CD4-positive, alpha-beta T cell (primary cell): ENCODE measurements around the gene IRS1. TPM values are rescaled to one million over a fixed set of nuclear protein-coding genes. Genes with fewer than 3 reads are reported as not detected.

ENCODE experiments used
- ATAC-seq: fragments of 200-7000 bp; cut with Tn5 transposase; one replicate; pipeline ENCODE4 v1.10.0; 2022; ENCODE audit warnings: mild to moderate bottlenecking; ENCODE audit not compliant: poor library complexity
- CTCF ChIA-PET: fragments of 350-600 bp; sonication (Branson Sonifier 250); formaldehyde crosslinking; loops from one replicate; lab custom pipeline; 2021; ENCODE audit warnings: antibody characterized with exemption, inconsistent platforms; lab: Charles Lee
- POLR2A ChIA-PET: fragments of 350-600 bp; sonication (Branson Sonifier 250); formaldehyde crosslinking; loops from one replicate; lab custom pipeline; 2021; ENCODE audit warnings: antibody characterized with exemption, inconsistent platforms; lab: Charles Lee
- DNase-seq, 14 experiments: peaks; one replicate each; pipeline ENCODE4 v3.0.0-alpha.2; 2013 to 2020; ENCODE audit warnings: mixed read lengths in 2 of 14
- H3K27ac ChIP-seq, 2 donors: one replicate each; pipeline versions ENCODE4 v1.5.1 to v1.7.0; 2013; ENCODE audit warnings: low read length in 2 of 2, low read depth in 1 of 2, mild to moderate bottlenecking in 1 of 2
- H3K27me3 ChIP-seq, 2 experiments: 1 replicate in 1 of 2; 2 replicates in 1 of 2; pipeline versions ENCODE4 v1.6.1 to v1.7.0; 2013; ENCODE audit warnings: low read length in 2 of 2, control low read depth in 1 of 2, mild to moderate bottlenecking in 1 of 2, moderate library complexity in 1 of 2; ENCODE audit not compliant: insufficient read depth in 2 of 2, control insufficient read depth in 1 of 2
- H3K36me3 ChIP-seq: one replicate; pipeline ENCODE4 v1.6.1; 2013; ENCODE audit warnings: low read length, control low read depth; ENCODE audit not compliant: insufficient read depth
- H3K4me1 ChIP-seq: one replicate; pipeline ENCODE4 v1.6.1; 2013; ENCODE audit warnings: low read length, control low read depth; ENCODE audit not compliant: insufficient read depth
- H3K4me3 ChIP-seq: one replicate; pipeline ENCODE4 v1.5.1; 2013; ENCODE audit warnings: mild to moderate bottlenecking, low read length, moderate library complexity
- H3K9me3 ChIP-seq, 2 experiments: 1 replicate in 1 of 2; 2 replicates in 1 of 2; pipeline versions ENCODE4 v1.6.1 to v1.7.0; 2013; ENCODE audit warnings: low read length in 2 of 2, mild to moderate bottlenecking in 2 of 2, control low read depth in 1 of 2, moderate library complexity in 1 of 2; ENCODE audit not compliant: control insufficient read depth in 1 of 2, insufficient read depth in 1 of 2
- H3K27ac Mint-ChIP-seq: one replicate; pipeline ENCODE4 v1.8.0; 2020; ENCODE audit warnings: mixed read lengths
- H3K27me3 Mint-ChIP-seq: one replicate; pipeline ENCODE4 v1.8.0; 2021; ENCODE audit warnings: mixed read lengths
- H3K36me3 Mint-ChIP-seq: one replicate; pipeline ENCODE4 v1.8.0; 2021; ENCODE audit warnings: low read depth, mixed read lengths
- H3K4me1 Mint-ChIP-seq: one replicate; pipeline ENCODE4 v1.8.0; 2021; ENCODE audit warnings: low read depth, mixed read lengths
- H3K4me3 Mint-ChIP-seq: one replicate; pipeline ENCODE4 v1.8.0; 2020; ENCODE audit warnings: mild to moderate bottlenecking, mixed read lengths
- H3K9me3 Mint-ChIP-seq: one replicate; pipeline ENCODE4 v1.8.0; 2020; ENCODE audit warnings: mixed read lengths
- CTCF ChIP-seq: fragments of 200-600 bp; IDR thresholded peaks from one replicate; pipeline ENCODE4 v1.8.0; 2022; ENCODE audit warnings: antibody characterized with exemption, mild to moderate bottlenecking
- intact Hi-C, 2 experiments: fragments of 100-400 bp; cut with DNase I in 1 of 2; cut with micrococcal nuclease in 1 of 2; formaldehyde crosslinking; loops; one replicate each; pipeline versions ENCODE4 v1.15.1 to v1.9.0; 2023 to 2025; cut with DNase I, micrococcal nuclease
- total RNA-seq, 174 experiments: library from RNA in 2 of 174; stranded (reverse) in 2 of 174; gene quantifications; one replicate each; pipeline ENCODE4 v1.2.3 and lab custom pipeline; 2021 to 2026

The IRS1 gene
- total RNA-seq, 2 experiments from 2014 or later = 2.9 TPM

GRCh38 chr2:226694149-226694548 is 105.5 kb downstream of the IRS1 start:
- Mint-ChIP-seq H3K4me3 (no peak overlapping the region), H3K27me3 (peaks cover 30% of the 10 kb centered on the region), H3K27ac (no peak overlapping the region), H3K36me3 (no peaks in the 10 kb centered on the region), H3K9me3 (no peaks in the 10 kb centered on the region), H3K4me1 (peaks cover 6% of the 10 kb centered on the region)
- TF ChIP-seq CTCF = no peak
- no peak for DNase-seq
- ChIA-PET CTCF (no interaction called here), POLR2A (no interaction called here)
- no peaks in the 10 kb centered on the region for H3K4me1 ChIP-seq
- no peak overlapping the region for H3K4me3 ChIP-seq
- H3K27ac ChIP-seq = no peak overlapping the region
- H3K36me3 ChIP-seq = no peaks in the 10 kb centered on the region
- peaks cover 3% of the 10 kb centered on the region in 2 experiments for H3K27me3 ChIP-seq
- ATAC-seq = no peak
- intact Hi-C loops = no loop called here
- no peaks in the 10 kb centered on the region for H3K9me3 ChIP-seq

GRCh38 chr2:226693521-226693920 is 106.1 kb downstream of the IRS1 start:
- no peaks in the 10 kb centered on the region for H3K9me3 ChIP-seq
- H3K27me3 ChIP-seq = peaks cover 3% of the 10 kb centered on the region in 2 experiments
- Mint-ChIP-seq H3K9me3 (no peaks in the 10 kb centered on the region), H3K36me3 (no peaks in the 10 kb centered on the region), H3K4me1 (peaks cover 6% of the 10 kb centered on the region), H3K4me3 (no peak overlapping the region), H3K27ac (no peak overlapping the region), H3K27me3 (peaks cover 36% of the 10 kb centered on the region)
- intact Hi-C loops = no loop called here
- no peak overlapping the region for H3K27ac ChIP-seq
- no peaks in the 10 kb centered on the region for H3K36me3 ChIP-seq
- ChIA-PET POLR2A (no interaction called here), CTCF (no interaction called here)
- H3K4me1 ChIP-seq = no peaks in the 10 kb centered on the region
- TF ChIP-seq CTCF = no peak
- no peak overlapping the region for H3K4me3 ChIP-seq
- no peak for DNase-seq
- ATAC-seq = no peak

GRCh38 chr2:226692521-226693126 is 107.0 kb downstream of the IRS1 start:
- intact Hi-C loops = no loop called here
- ChIA-PET CTCF (no interaction called here), POLR2A (no interaction called here)
- no peaks in the 10 kb centered on the region for H3K4me1 ChIP-seq
- peaks cover 45% of the 10 kb centered on the region for H3K27me3 Mint-ChIP-seq
- H3K4me3 Mint-ChIP-seq = no peak overlapping the region
- H3K27ac ChIP-seq = no peak overlapping the region
- H3K36me3 ChIP-seq = no peaks in the 10 kb centered on the region
- H3K36me3 Mint-ChIP-seq = no peaks in the 10 kb centered on the region
- TF ChIP-seq CTCF = no peak
- DNase-seq = no peak
- no peaks in the 10 kb centered on the region for H3K9me3 Mint-ChIP-seq
- no peak overlapping the region for H3K27ac Mint-ChIP-seq
- H3K4me1 Mint-ChIP-seq = peaks cover 6% of the 10 kb centered on the region
- H3K9me3 ChIP-seq = no peaks in the 10 kb centered on the region
- H3K27me3 ChIP-seq = peaks cover 3% of the 10 kb centered on the region in 2 experiments
- H3K4me3 ChIP-seq = no peak overlapping the region
- no peak for ATAC-seq
